ENCODE measurements around the gene KLHDC7B.

Gene KLHDC7B

GRCh38 chr22:50545522-50546325, at the start of gene KLHDC7B:
Gene KLHDC7B, plus strand, starts transcription at chr22:50545899. Its CDS starts 345 bp downstream, at chr22:50546244.
- Histone ChIP-seq H3K27me3 (ENCODE audit: insufficient read depth, insufficient read length) (peaks cover 11% of the 10 kb centered on the region), H3K9ac (ENCODE audit: insufficient read length, low read depth) (no peak within 1 kb of the TSS), H3K36me3 (ENCODE audit: insufficient read depth, insufficient read length, low read length) (no peaks in the 10 kb centered on the region), H3K4me3 (ENCODE audit: insufficient read length, low read depth) (no peak within 1 kb of the TSS), H3K4me1 (ENCODE audit: insufficient read depth, insufficient read length) (no peaks in the 10 kb centered on the region), H3K9me3 (ENCODE audit: insufficient read depth, low read length) (no peaks in the 10 kb centered on the region)
- TF ChIP-seq YY1 (IDR thresholded peaks at IDR 0.05; ENCODE audit: insufficient read depth, insufficient read length) (no peak), SUZ12 (IDR thresholded peaks at IDR 0.05; ENCODE audit: extremely low read depth, insufficient read depth, insufficient read length) (no peak), ZNF274 (IDR thresholded peaks at IDR 0.05; ENCODE audit: low read depth, low read length) (no peak)
- DNase-seq (ENCODE audit: low read depth, low spot score), result no peak

GRCh38 chr22:50497093-50497492, 48.6 kb upstream of the KLHDC7B start:
- DNase-seq (ENCODE audit: low read depth, low spot score), result no peak
- H3K9ac ChIP-seq (ENCODE audit: insufficient read length, low read depth), result no peak overlapping the region
- H3K9me3 ChIP-seq (ENCODE audit: insufficient read depth, low read length), result no peaks in the 10 kb centered on the region
- no peaks in the 10 kb centered on the region for H3K27me3 ChIP-seq (ENCODE audit: insufficient read depth, insufficient read length)
- no peaks in the 10 kb centered on the region for H3K4me1 ChIP-seq (ENCODE audit: insufficient read depth, insufficient read length)
- H3K4me3 ChIP-seq (ENCODE audit: insufficient read length, low read depth), result no peak overlapping the region
- TF ChIP-seq YY1 (IDR thresholded peaks at IDR 0.05; ENCODE audit: insufficient read depth, insufficient read length) (no peak), SUZ12 (IDR thresholded peaks at IDR 0.05; ENCODE audit: extremely low read depth, insufficient read depth, insufficient read length) (no peak), ZNF274 (IDR thresholded peaks at IDR 0.05; ENCODE audit: low read depth, low read length) (no peak)
- peaks cover 3% of the 10 kb centered on the region for H3K36me3 ChIP-seq (ENCODE audit: insufficient read depth, insufficient read length, low read length)

GRCh38 chr22:50498322-50498890, 47.3 kb upstream of the KLHDC7B start:
- H3K4me3 ChIP-seq (ENCODE audit: insufficient read length, low read depth), result no peak overlapping the region
- peak; percentile 48 for DNase-seq (ENCODE audit: low read depth, low spot score)
- H3K4me1 ChIP-seq (ENCODE audit: insufficient read depth, insufficient read length), result no peaks in the 10 kb centered on the region

DNA sequence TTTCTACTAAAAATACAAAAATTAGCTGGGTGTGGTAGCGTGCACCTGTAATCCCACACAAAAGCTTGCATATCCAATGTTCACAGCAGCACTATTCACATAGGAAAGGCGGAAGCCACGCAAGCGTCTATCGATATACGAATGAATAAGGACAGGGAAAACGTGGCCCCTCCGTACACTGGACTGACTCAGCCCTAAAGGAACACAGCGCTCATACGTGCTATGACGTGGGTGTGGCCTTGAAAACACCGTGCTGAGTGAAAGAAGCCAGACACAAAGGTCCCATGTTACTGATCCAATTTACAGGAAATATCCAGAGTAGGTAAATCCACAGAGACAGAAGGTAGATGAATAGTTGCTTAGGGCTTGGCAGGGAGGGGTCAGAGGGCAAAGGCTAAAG, 45.2 kb upstream of the KLHDC7B start:
- TF ChIP-seq ZNF274 (IDR thresholded peaks at IDR 0.05; ENCODE audit: low read depth, low read length), result no peak
- TF ChIP-seq YY1 (IDR thresholded peaks at IDR 0.05; ENCODE audit: insufficient read depth, insufficient read length), result no peak
- TF ChIP-seq SUZ12 (IDR thresholded peaks at IDR 0.05; ENCODE audit: extremely low read depth, insufficient read depth, insufficient read length), result no peak
- Histone ChIP-seq H3K4me3 (ENCODE audit: insufficient read length, low read depth) (no peak overlapping the region), H3K4me1 (ENCODE audit: insufficient read depth, insufficient read length) (no peaks in the 10 kb centered on the region), H3K27me3 (ENCODE audit: insufficient read depth, insufficient read length) (no peaks in the 10 kb centered on the region), H3K9me3 (ENCODE audit: insufficient read depth, low read length) (no peaks in the 10 kb centered on the region), H3K36me3 (ENCODE audit: insufficient read depth, insufficient read length, low read length) (peaks cover 31% of the 10 kb centered on the region), H3K9ac (ENCODE audit: insufficient read length, low read depth) (no peak overlapping the region)
- DNase-seq (ENCODE audit: low read depth, low spot score), result no peak

More at GRCh38 chr22:50498322-50498890, 47.3 kb upstream of the KLHDC7B start:
- Histone ChIP-seq H3K9ac (ENCODE audit: insufficient read length, low read depth) (no peak overlapping the region), H3K36me3 (ENCODE audit: insufficient read depth, insufficient read length, low read length) (peaks cover 16% of the 10 kb centered on the region), H3K27me3 (ENCODE audit: insufficient read depth, insufficient read length) (no peaks in the 10 kb centered on the region), H3K9me3 (ENCODE audit: insufficient read depth, low read length) (no peaks in the 10 kb centered on the region)
- TF ChIP-seq ZNF274 (IDR thresholded peaks at IDR 0.05; ENCODE audit: low read depth, low read length) (no peak), YY1 (IDR thresholded peaks at IDR 0.05; ENCODE audit: insufficient read depth, insufficient read length) (no peak), SUZ12 (IDR thresholded peaks at IDR 0.05; ENCODE audit: extremely low read depth, insufficient read depth, insufficient read length) (no peak)

- H3K9ac ChIP-seq (ENCODE audit: insufficient read length, low read depth), result no peak overlapping the region
- no peaks in the 10 kb centered on the region for H3K27me3 ChIP-seq (ENCODE audit: insufficient read depth, insufficient read length)
- no peak overlapping the region for H3K4me3 ChIP-seq (ENCODE audit: insufficient read length, low read depth)
- DNase-seq (ENCODE audit: low read depth, low spot score), result no peak
- TF ChIP-seq SUZ12 (IDR thresholded peaks at IDR 0.05; ENCODE audit: extremely low read depth, insufficient read depth, insufficient read length) (no peak), YY1 (IDR thresholded peaks at IDR 0.05; ENCODE audit: insufficient read depth, insufficient read length) (no peak), ZNF274 (IDR thresholded peaks at IDR 0.05; ENCODE audit: low read depth, low read length) (no peak)
- H3K36me3 ChIP-seq (ENCODE audit: insufficient read depth, insufficient read length, low read length), result peaks cover 40% of the 10 kb centered on the region
- peaks cover 8% of the 10 kb centered on the region for H3K4me1 ChIP-seq (ENCODE audit: insufficient read depth, insufficient read length)
- no peaks in the 10 kb centered on the region for H3K9me3 ChIP-seq (ENCODE audit: insufficient read depth, low read length)
These were observed 43.6 kb upstream of the KLHDC7B start for GRCh38 chr22:50502096-50502495.

DNA sequence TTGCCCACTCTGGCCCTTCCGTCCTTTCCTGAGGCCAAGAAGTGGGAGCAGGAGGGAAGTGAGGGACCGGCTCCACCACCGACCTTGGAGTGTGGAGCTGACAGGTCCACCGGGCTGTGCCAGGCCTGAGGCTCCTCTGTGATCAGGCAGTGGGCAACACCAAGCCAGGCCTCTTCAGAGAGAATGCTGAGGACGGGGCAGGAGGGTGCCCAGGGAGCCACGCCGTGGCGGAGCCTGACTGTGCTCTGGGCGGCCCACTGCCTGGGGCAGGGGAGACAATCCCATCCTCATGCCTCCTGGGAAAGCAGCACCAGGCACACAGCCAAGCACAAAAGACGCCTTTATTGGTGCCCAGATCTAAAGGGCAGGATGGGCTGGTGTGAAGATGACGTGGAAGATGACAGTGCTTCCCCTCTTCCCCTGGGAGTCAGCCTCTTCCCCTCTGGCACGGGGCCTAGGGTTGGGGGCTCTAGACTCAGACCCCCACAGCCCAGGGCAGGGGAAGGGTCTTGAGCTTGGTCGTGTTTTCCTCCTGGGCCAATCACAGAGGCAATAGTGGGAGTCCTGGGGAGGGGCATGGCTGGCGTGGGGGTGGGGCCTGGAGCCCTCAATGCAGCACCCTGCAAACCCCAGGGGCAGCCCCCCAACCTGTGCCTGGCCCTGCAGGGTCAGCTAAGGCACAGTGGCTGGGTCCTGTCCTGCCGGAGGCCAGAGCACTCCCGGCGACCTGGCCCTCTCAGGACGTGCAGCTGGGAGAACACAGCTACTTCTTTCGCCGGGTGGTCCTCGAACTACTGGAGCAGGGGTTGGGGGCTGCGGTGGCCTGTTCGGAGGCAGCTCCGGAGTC, 42.8 kb upstream of the KLHDC7B start:
- no peak overlapping the region for H3K4me3 ChIP-seq (ENCODE audit: insufficient read length, low read depth)
- no peaks in the 10 kb centered on the region for H3K27me3 ChIP-seq (ENCODE audit: insufficient read depth, insufficient read length)
- H3K9ac ChIP-seq (ENCODE audit: insufficient read length, low read depth), result no peak overlapping the region
- DNase-seq (ENCODE audit: low read depth, low spot score), result no peak
- no peaks in the 10 kb centered on the region for H3K9me3 ChIP-seq (ENCODE audit: insufficient read depth, low read length)
- TF ChIP-seq SUZ12 (IDR thresholded peaks at IDR 0.05; ENCODE audit: extremely low read depth, insufficient read depth, insufficient read length) (no peak), YY1 (IDR thresholded peaks at IDR 0.05; ENCODE audit: insufficient read depth, insufficient read length) (no peak), ZNF274 (IDR thresholded peaks at IDR 0.05; ENCODE audit: low read depth, low read length) (no peak)
- H3K4me1 ChIP-seq (ENCODE audit: insufficient read depth, insufficient read length), result peaks cover 8% of the 10 kb centered on the region
- peaks cover 40% of the 10 kb centered on the region for H3K36me3 ChIP-seq (ENCODE audit: insufficient read depth, insufficient read length, low read length)
